ENCODE results near the gene PPARA. TPM values are rescaled to one million over a fixed set of nuclear protein-coding genes. Genes with fewer than 3 reads are reported as not detected.

PPARA gene
- total RNA-seq, 1 donor from 2014 or later: 23.0 TPM

GRCh38 chr22:46286006-46286405 is 135.7 kb downstream of the PPARA start:
- Mint-ChIP-seq H3K4me3 (no peak overlapping the region), H3K27ac (no peak overlapping the region), H3K4me1 (peaks cover 47% of the 10 kb centered on the region), H3K36me3 (ENCODE audit: low read depth) (peaks cover 16% of the 10 kb centered on the region), H3K9me3 (no peaks in the 10 kb centered on the region), H3K27me3 (no peaks in the 10 kb centered on the region)
- TF ChIP-seq, protein P1, sequence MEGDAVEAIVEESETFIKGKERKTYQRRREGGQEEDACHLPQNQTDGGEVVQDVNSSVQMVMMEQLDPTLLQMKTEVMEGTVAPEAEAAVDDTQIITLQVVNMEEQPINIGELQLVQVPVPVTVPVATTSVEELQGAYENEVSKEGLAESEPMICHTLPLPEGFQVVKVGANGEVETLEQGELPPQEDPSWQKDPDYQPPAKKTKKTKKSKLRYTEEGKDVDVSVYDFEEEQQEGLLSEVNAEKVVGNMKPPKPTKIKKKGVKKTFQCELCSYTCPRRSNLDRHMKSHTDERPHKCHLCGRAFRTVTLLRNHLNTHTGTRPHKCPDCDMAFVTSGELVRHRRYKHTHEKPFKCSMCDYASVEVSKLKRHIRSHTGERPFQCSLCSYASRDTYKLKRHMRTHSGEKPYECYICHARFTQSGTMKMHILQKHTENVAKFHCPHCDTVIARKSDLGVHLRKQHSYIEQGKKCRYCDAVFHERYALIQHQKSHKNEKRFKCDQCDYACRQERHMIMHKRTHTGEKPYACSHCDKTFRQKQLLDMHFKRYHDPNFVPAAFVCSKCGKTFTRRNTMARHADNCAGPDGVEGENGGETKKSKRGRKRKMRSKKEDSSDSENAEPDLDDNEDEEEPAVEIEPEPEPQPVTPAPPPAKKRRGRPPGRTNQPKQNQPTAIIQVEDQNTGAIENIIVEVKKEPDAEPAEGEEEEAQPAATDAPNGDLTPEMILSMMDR (IDR thresholded peaks at IDR 0.05): no peak
- CTCF ChIA-PET: interaction anchor here (1.5 kb wide), 1 partner anchor 10 kb away, joined by 3 read pairs; no protein-coding TSS in a partner anchor
- ATAC-seq (ENCODE audit: low read depth) (no peak), DNase-seq (no peak)
- POLR2A ChIA-PET: interaction anchor here (0.6 to 0.7 kb wide), 2 partner anchors 273 to 997 kb away, joined by 3 to 5 read pairs; no protein-coding TSS in a partner anchor
- intact Hi-C loops (cut with micrococcal nuclease): no loop called here

- DNase-seq: no peak
- Mint-ChIP-seq H3K27me3 (no peaks in the 10 kb centered on the region), H3K9me3 (no peaks in the 10 kb centered on the region), H3K36me3 (ENCODE audit: low read depth) (peaks cover 11% of the 10 kb centered on the region), H3K4me3 (peak overlapping the region; percentile 76), H3K27ac (peak overlapping the region; percentile 80), H3K4me1 (peaks cover 44% of the 10 kb centered on the region)
- intact Hi-C loops (cut with micrococcal nuclease): no loop called here
- CTCF ChIA-PET: interaction anchor here (1.5 kb wide), 1 partner anchor 9 kb away, joined by 3 read pairs; no protein-coding TSS in a partner anchor
- TF ChIP-seq, protein P1 (IDR thresholded peaks at IDR 0.05): no peak
- POLR2A ChIA-PET: interaction anchor here (1.0 kb wide), 1 partner anchor 36 kb away, joined by 3 read pairs; no protein-coding TSS in a partner anchor
- no peak for ATAC-seq (ENCODE audit: low read depth)
Observed at GRCh38 chr22:46286941-46287872, 136.9 kb downstream of the PPARA start.

DNA sequence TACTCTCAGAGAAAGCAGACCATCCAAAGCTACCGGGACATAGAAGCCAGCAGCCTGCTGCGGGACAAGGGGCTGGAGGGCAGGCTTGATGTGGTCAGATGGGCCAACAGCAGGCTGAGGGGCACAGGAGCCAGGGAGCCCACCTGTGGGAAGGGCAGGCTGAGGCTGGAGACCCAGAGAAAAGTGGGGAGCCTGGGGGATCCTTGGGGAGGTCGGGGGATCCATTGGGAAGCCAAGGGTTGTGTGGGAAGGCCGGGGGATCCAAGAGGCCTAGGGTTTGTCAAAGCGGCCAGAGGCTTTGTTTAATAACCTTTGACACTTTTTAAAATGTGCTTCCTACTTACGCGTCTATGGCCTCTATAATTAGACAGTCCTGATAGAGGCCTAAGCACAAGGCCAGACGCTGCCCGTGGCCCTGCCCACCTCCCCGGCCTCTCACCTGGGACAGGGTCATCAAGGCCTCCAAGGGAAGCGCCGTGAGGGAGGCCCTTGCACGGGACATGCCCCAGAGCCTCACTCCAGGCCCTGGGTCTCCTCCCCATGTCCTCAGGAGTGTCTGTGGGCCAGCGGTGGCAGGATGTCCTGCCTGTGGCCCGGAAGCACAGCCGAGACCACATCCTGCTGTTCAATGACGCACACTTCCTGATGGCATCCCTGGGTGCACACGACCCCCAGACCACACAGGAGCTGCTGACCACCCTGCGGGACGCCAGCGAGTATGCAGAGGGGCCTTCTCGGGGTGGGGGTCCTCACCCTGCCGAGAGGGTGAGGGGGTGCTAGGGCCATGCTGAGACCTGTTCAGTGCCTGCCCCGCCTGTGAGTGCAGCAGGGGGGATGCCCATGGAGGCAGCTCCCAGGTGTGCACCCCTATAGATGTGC is 137.8 kb downstream of the PPARA start:
- H3K27ac Mint-ChIP-seq: peak overlapping the region; percentile 80
- ChIA-PET CTCF (no interaction called here), POLR2A (interaction anchor here (0.8 to 1.6 kb wide), 5 partner anchors 7 to 1000 kb away, joined by 3 to 4 read pairs (median 4); partner anchors contain the start of genes TRMU and TTC38)
- H3K9me3 Mint-ChIP-seq: no peaks in the 10 kb centered on the region
- peaks cover 53% of the 10 kb centered on the region for H3K4me1 Mint-ChIP-seq
- no peak for DNase-seq
- peak; percentile 81 for ATAC-seq (ENCODE audit: low read depth)
- TF ChIP-seq, protein P1 (IDR thresholded peaks at IDR 0.05): no peak
- H3K27me3 Mint-ChIP-seq: no peaks in the 10 kb centered on the region
- intact Hi-C loops (cut with micrococcal nuclease): no loop called here
- H3K36me3 Mint-ChIP-seq (ENCODE audit: low read depth): peaks cover 11% of the 10 kb centered on the region
- H3K4me3 Mint-ChIP-seq: peak overlapping the region; percentile 76

GRCh38 chr22:46288846-46289243 is 138.5 kb downstream of the PPARA start:
- POLR2A ChIA-PET: interaction anchor here (0.8 to 1.6 kb wide), 5 partner anchors 8 to 1001 kb away, joined by 3 to 6 read pairs (median 4); partner anchors contain the start of genes CDPF1, TRMU and TTC38
- no peaks in the 10 kb centered on the region for H3K9me3 Mint-ChIP-seq
- peaks cover 10% of the 10 kb centered on the region for H3K36me3 Mint-ChIP-seq (ENCODE audit: low read depth)
- H3K27me3 Mint-ChIP-seq: no peaks in the 10 kb centered on the region
- CTCF ChIA-PET: no interaction called here
- intact Hi-C loops (cut with micrococcal nuclease): no loop called here
- TF ChIP-seq, protein P1 (IDR thresholded peaks at IDR 0.05): no peak
- no peak for ATAC-seq (ENCODE audit: low read depth)
- H3K27ac Mint-ChIP-seq: no peak overlapping the region
- no peak overlapping the region for H3K4me3 Mint-ChIP-seq
- H3K4me1 Mint-ChIP-seq: peaks cover 60% of the 10 kb centered on the region
- DNase-seq: no peak

Data from activated B cell treated with CpG ODN at 0.5 μM for 24 hours (primary cell).